Mammary epithelial cell (primary cell): Measurements from ENCODE around the gene RAB20.

ENCODE experiments used
- EZH2 ChIP-seq: IDR thresholded peaks from 2 replicates; pipeline ENCODE4 v1.6.1; 2012; ENCODE audit warnings: low read length, inconsistent platforms, borderline replicate concordance
- TF ChIP-seq, protein P1 (sequence below), 2 donors: IDR thresholded peaks in 1 of 2; conservative IDR thresholded peaks in 1 of 2; 2 replicates each; pipeline ENCODE4 v1.5.1; 2011 to 2012; ENCODE audit warnings: inconsistent platforms in 2 of 2, low read length in 2 of 2, mild to moderate bottlenecking in 2 of 2, control low read depth in 1 of 2, low read depth in 1 of 2; ENCODE audit not compliant: insufficient read depth in 1 of 2; ENCODE audit errors: extremely low read depth in 1 of 2

DNA sequence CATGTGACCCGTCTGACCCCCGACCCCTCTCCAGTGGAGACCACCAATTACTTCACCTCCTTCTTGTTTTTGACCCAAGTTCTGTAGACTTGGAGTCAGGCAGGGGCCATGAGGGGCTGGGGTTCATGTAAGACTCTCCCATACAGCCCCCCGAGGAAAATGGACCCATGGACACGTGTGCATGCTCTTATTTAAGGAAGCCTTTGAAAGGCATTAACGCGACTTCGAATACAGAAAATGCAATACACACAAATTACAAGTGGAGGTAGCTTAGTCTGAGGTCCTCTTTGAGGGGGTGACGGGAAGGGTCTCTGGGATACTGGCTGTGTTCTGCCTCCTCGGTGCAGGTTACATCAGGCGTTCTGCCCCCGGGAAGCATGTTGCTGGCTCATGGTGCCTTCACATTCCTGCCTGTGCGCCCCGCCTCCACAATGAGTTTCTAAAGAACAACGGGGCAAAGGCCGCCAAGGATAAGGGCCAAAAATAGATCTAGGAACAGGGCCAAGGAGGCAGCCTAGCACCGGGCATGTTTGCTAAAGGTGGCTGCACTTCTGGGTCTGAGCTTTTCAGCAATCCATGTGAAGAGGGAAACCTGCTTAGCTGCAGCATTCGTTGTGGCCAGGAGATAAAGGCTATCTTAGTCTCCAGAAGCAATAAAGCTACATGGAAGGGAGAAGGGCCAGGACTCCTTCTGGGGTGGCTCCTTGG is 54.5 kb downstream of the RAB20 start:
- TF ChIP-seq, protein P1, sequence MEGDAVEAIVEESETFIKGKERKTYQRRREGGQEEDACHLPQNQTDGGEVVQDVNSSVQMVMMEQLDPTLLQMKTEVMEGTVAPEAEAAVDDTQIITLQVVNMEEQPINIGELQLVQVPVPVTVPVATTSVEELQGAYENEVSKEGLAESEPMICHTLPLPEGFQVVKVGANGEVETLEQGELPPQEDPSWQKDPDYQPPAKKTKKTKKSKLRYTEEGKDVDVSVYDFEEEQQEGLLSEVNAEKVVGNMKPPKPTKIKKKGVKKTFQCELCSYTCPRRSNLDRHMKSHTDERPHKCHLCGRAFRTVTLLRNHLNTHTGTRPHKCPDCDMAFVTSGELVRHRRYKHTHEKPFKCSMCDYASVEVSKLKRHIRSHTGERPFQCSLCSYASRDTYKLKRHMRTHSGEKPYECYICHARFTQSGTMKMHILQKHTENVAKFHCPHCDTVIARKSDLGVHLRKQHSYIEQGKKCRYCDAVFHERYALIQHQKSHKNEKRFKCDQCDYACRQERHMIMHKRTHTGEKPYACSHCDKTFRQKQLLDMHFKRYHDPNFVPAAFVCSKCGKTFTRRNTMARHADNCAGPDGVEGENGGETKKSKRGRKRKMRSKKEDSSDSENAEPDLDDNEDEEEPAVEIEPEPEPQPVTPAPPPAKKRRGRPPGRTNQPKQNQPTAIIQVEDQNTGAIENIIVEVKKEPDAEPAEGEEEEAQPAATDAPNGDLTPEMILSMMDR (conservative IDR thresholded peaks at IDR 0.05 in 1 of 2, IDR thresholded peaks at IDR 0.05 in 1 of 2; ENCODE audit: extremely low read depth in 1 of 2, insufficient read depth in 1 of 2, low read depth in 1 of 2, low read length in 2 of 2), result no peak
- no peak for TF ChIP-seq EZH2
